ENCODE results near the gene PHF11. TPM values are rescaled to one million over a fixed set of nuclear protein-coding genes. Genes with fewer than 3 reads are reported as not detected.

PHF11 gene
- polyA plus RNA-seq (18.0 to 32.9 TPM (median 20.0 TPM) in 3 replicates), polyA minus RNA-seq (7.8 to 18.1 TPM (median 12.6 TPM) in 3 replicates)
- polyA plus RNA-seq (2011; ENCODE audit: low read depth): 39.1 TPM
- 14.8 and 32.7 TPM in 2 replicates for polyA plus RNA-seq (2011; cell fraction: cytosol; rRNA removed)
- 33.2 and 39.0 TPM in 2 replicates for polyA plus RNA-seq (2011; cell fraction: nucleus; rRNA removed)
- 17.5 and 25.6 TPM in 2 replicates for polyA plus RNA-seq (2012; ENCODE audit: low replicate concordance)
- polyA minus RNA-seq (2011; cell fraction: cytosol; rRNA and poly(A)+ RNA removed): 7.9 TPM
- 5.7 and 8.0 TPM in 2 replicates for polyA minus RNA-seq (2011; cell fraction: nucleus; rRNA and poly(A)+ RNA removed)

DNA sequence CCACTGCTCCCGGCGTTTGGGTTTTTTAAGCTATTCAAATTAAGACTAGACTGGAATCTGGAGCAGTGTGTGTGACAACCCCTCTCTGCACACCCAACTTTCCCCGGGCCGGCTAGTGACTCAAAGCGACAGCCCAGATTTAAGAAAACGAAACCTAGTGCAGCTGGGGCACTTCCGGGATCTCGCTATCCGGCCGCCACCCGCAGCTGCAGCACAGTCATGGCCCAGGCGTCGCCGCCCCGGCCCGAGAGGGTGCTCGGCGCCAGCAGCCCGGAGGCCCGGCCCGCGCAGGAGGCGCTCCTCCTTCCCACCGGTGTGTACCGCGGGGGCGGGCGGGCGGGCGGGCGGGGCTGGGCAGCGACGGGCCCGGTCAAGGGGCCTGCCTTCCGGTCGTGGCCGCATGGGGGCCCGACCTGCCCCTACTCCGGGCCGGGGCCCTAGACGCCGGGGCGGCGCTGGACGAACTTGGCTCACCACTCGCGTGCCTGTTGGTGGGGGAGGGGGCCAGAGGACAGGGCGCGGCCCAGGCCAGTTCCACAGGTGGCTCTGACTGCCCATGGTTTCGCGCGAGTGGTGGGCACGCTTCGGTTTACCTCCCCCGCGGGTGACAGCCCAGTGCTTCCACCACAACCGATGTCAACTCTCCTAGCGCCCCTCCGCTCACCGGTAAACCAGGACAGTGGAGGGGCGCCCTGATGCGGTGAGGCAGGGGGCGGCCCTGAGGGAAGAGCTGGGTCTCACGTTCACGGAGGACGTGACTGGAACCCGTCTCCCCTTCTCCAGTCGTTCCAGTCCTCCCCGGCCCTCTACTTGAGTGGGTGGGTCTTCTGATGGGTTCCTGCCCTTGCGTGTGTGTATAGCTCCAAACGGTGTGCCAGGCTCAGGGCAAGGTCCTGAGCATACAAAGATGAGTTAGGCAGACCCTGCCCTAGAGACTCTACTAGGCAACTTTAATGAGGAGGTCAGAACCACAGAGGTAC, at the start of gene PHF11:
Gene PHF11, plus strand, starts transcription at position 171 of the 980 bp plus-strand sequence. Its CDS starts 49 bp downstream, at position 220.
- H3K9ac ChIP-seq (ENCODE audit: control insufficient read depth, extremely low read depth, insufficient read depth, low read length): peak within 1 kb of the TSS; percentile 79
- H3K4me3 ChIP-seq (ENCODE audit: control insufficient read depth in 2 of 3, extremely low read depth in 1 of 3, insufficient read depth in 2 of 3, low read depth in 1 of 3, low read length in 3 of 3): peak within 1 kb of the TSS; percentile 46 to 72 (median 70)
- peaks cover 0 to 2% of the 10 kb centered on the region in 2 experiments for H3K36me3 ChIP-seq (ENCODE audit: control insufficient read depth in 2 of 2, extremely low read depth in 1 of 2, insufficient read depth in 2 of 2, low read length in 2 of 2)
- H3K9me1 ChIP-seq (ENCODE audit: control insufficient read depth, extremely low read depth, insufficient read depth, low read length): no peaks in the 10 kb centered on the region
- H3K4me1 ChIP-seq (ENCODE audit: control insufficient read depth, extremely low read depth, insufficient read depth, low read length): peaks cover 18% of the 10 kb centered on the region
- TF ChIP-seq, protein P1, sequence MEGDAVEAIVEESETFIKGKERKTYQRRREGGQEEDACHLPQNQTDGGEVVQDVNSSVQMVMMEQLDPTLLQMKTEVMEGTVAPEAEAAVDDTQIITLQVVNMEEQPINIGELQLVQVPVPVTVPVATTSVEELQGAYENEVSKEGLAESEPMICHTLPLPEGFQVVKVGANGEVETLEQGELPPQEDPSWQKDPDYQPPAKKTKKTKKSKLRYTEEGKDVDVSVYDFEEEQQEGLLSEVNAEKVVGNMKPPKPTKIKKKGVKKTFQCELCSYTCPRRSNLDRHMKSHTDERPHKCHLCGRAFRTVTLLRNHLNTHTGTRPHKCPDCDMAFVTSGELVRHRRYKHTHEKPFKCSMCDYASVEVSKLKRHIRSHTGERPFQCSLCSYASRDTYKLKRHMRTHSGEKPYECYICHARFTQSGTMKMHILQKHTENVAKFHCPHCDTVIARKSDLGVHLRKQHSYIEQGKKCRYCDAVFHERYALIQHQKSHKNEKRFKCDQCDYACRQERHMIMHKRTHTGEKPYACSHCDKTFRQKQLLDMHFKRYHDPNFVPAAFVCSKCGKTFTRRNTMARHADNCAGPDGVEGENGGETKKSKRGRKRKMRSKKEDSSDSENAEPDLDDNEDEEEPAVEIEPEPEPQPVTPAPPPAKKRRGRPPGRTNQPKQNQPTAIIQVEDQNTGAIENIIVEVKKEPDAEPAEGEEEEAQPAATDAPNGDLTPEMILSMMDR (optimal IDR thresholded peaks at IDR 0.05 in 1 of 3, IDR thresholded peaks at IDR 0.05 in 1 of 3, conservative IDR thresholded peaks at IDR 0.05 in 1 of 3; ENCODE audit: extremely low read depth in 1 of 3, insufficient read depth in 2 of 3, low read length in 3 of 3): no peak
- TF ChIP-seq EZH2 (IDR thresholded peaks at IDR 0.05; ENCODE audit: low read length): no peak
- H3K79me2 ChIP-seq (ENCODE audit: control insufficient read depth, insufficient read depth, low read length): no peaks in the 10 kb centered on the region
- DNase-seq (ENCODE audit: low read depth, low spot score): no peak
- H4K20me1 ChIP-seq (ENCODE audit: control insufficient read depth, extremely low read depth, insufficient read depth, low read length): no peaks in the 10 kb centered on the region
- H2AFZ ChIP-seq (ENCODE audit: control insufficient read depth, low read length): peak within 1 kb of the TSS; percentile 83
- H3K4me2 ChIP-seq (ENCODE audit: control insufficient read depth, extremely low read depth, insufficient read depth, low read depth, low read length): peak within 1 kb of the TSS; percentile 90
- dilution Hi-C loops (cut with MboI; ENCODE audit: extremely low pct_ligation_motif_present, low sequenced_read_pairs): no loop called here
- peak within 1 kb of the TSS; percentile 77 for H3K27ac ChIP-seq (ENCODE audit: control insufficient read depth, insufficient read depth, low read length)
- H3K27me3 ChIP-seq (ENCODE audit: control insufficient read depth, extremely low read depth, insufficient read depth, low read length): no peaks in the 10 kb centered on the region
- no peak for FAIRE-seq
- no peaks in the 10 kb centered on the region for H3K9me3 ChIP-seq (ENCODE audit: control insufficient read depth, low read depth, low read length)

DNA sequence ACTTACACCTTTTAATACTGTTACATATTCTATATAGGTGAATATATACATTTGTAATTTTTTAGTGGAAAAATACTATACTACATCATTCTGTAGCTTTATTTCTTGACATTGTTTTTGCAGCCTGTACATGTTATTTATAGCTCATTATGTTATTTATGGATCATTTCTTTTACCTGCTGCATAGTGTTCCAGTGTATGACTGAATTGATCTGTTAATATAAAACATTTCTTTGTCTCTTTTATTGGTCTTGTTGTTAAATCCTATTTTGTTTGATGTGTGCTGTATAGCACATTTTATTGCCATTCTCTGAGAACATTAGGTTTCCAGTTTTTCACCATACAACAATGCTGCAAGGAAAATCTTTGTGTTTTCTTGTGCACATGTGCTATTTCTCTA, 49.3 kb upstream of the PHF11 start:
- no peak overlapping the region for H3K9ac ChIP-seq (ENCODE audit: control insufficient read depth, extremely low read depth, insufficient read depth, low read length)
- no peaks in the 10 kb centered on the region for H4K20me1 ChIP-seq (ENCODE audit: control insufficient read depth, extremely low read depth, insufficient read depth, low read length)
- no peak for DNase-seq (ENCODE audit: low read depth, low spot score)
- no peak overlapping the region for H3K27ac ChIP-seq (ENCODE audit: control insufficient read depth, insufficient read depth, low read length)
- H3K27me3 ChIP-seq (ENCODE audit: control insufficient read depth, extremely low read depth, insufficient read depth, low read length): no peaks in the 10 kb centered on the region
- H3K4me1 ChIP-seq (ENCODE audit: control insufficient read depth, extremely low read depth, insufficient read depth, low read length): no peaks in the 10 kb centered on the region
- H2AFZ ChIP-seq (ENCODE audit: control insufficient read depth, low read length): no peak overlapping the region
- H3K4me3 ChIP-seq (ENCODE audit: control insufficient read depth in 2 of 3, extremely low read depth in 1 of 3, insufficient read depth in 2 of 3, low read depth in 1 of 3, low read length in 3 of 3): no peak overlapping the region
- no peaks in the 10 kb centered on the region for H3K9me3 ChIP-seq (ENCODE audit: control insufficient read depth, low read depth, low read length)
- no peak overlapping the region for H3K4me2 ChIP-seq (ENCODE audit: control insufficient read depth, extremely low read depth, insufficient read depth, low read depth, low read length)
- no peaks in the 10 kb centered on the region for H3K9me1 ChIP-seq (ENCODE audit: control insufficient read depth, extremely low read depth, insufficient read depth, low read length)
- dilution Hi-C loops (cut with MboI; ENCODE audit: extremely low pct_ligation_motif_present, low sequenced_read_pairs): loop anchor here (25.0 kb wide), 1 partner anchor 134 kb away; no protein-coding TSS in a partner anchor
- TF ChIP-seq EZH2 (IDR thresholded peaks at IDR 0.05; ENCODE audit: low read length): no peak
- TF ChIP-seq, protein P1 (optimal IDR thresholded peaks at IDR 0.05 in 1 of 3, IDR thresholded peaks at IDR 0.05 in 1 of 3, conservative IDR thresholded peaks at IDR 0.05 in 1 of 3; ENCODE audit: extremely low read depth in 1 of 3, insufficient read depth in 2 of 3, low read length in 3 of 3): no peak
- no peak for FAIRE-seq
- no peaks in the 10 kb centered on the region for H3K36me3 ChIP-seq (ENCODE audit: control insufficient read depth in 2 of 2, extremely low read depth in 1 of 2, insufficient read depth in 2 of 2, low read length in 2 of 2)
- peaks cover 5% of the 10 kb centered on the region for H3K79me2 ChIP-seq (ENCODE audit: control insufficient read depth, insufficient read depth, low read length)
